SK-N-MC (cell line): ENCODE data around the gene NFIB.
A peak's percentile ranks its signal among the peaks of the same experiment; 100 is the strongest.

Source experiments
- DNase-seq: peaks from one replicate; pipeline ENCODE4 v3.0.0-alpha.2; 2011; ENCODE audit warnings: low read depth, low spot score
- H3K27ac ChIP-seq: fragments of 200-600 bp; sonication (generic); 2 replicates; pipeline ENCODE4 v1.5.1; 2016; ENCODE audit warnings: mixed run types
- H3K36me3 ChIP-seq: fragments of 200-600 bp; sonication (generic); 2 replicates; pipeline ENCODE4 v1.6.1; 2017; ENCODE audit warnings: antibody characterized with exemption, low read length, mixed read lengths; ENCODE audit not compliant: insufficient read depth
- H3K4me3 ChIP-seq: fragments of 200-600 bp; sonication (generic); 2 replicates; pipeline ENCODE4 v1.5.1; 2016
- H3K9ac ChIP-seq: fragments of 200-600 bp; sonication (generic); 2 replicates; pipeline ENCODE4 v1.8.0; 2017; ENCODE audit warnings: mixed run types, mixed read lengths; ENCODE audit not compliant: insufficient read length
- H3K9me3 ChIP-seq: fragments of 200-600 bp; sonication (generic); 2 replicates; pipeline ENCODE4 v1.6.1; 2017; ENCODE audit warnings: low read depth, mild to moderate bottlenecking, antibody characterized with exemption, low read length, moderate library complexity, mixed read lengths
- EZH2 ChIP-seq: fragments of 200-600 bp; sonication (generic); IDR thresholded peaks from one replicate; pipeline ENCODE4 v1.6.1; 2017; ENCODE audit warnings: antibody characterized with exemption
- FOXP2 ChIP-seq: optimal IDR thresholded peaks from 2 replicates; pipeline ENCODE3; 2011; ENCODE audit warnings: mild to moderate bottlenecking, moderate library complexity; ENCODE audit not compliant: insufficient read depth; ENCODE audit errors: extremely low read length, control extremely low read depth
- POLR2AphosphoS5 ChIP-seq: IDR thresholded peaks from 2 replicates; pipeline ENCODE4 v1.6.1; 2012; ENCODE audit warnings: mild to moderate bottlenecking, low read depth, low read length, borderline replicate concordance

Gene NFIB

DNA sequence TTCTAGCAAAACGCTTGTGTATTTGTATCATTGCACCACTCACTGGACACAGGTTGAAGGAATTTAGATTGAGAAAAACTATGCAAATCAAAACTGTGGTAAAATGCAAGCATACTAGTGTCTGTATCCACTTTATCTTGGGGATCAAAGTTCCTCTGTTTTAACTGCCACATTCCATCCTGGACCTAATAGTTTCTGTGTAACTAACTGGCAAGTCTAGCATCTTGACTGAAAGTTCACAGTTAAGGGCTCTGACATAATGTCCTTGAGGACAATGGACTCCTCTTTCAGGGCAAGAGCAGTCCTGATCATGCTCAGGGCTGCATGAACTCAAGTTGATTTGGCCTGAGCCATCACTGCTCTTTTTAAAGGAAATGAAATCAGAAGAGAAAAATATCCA, 30.7 kb downstream of the NFIB start:
- H3K4me3 ChIP-seq, result no peak overlapping the region
- TF ChIP-seq EZH2, result no peak
- TF ChIP-seq POLR2AphosphoS5, result no peak
- TF ChIP-seq FOXP2, result no peak
- H3K27ac ChIP-seq, result no peak overlapping the region
- H3K36me3 ChIP-seq, result no peaks in the 10 kb centered on the region; the same call in 1 of the 2 replicates
- H3K9ac ChIP-seq, result no peak overlapping the region
- no peak for DNase-seq
- no peaks in the 10 kb centered on the region for H3K9me3 ChIP-seq

DNA sequence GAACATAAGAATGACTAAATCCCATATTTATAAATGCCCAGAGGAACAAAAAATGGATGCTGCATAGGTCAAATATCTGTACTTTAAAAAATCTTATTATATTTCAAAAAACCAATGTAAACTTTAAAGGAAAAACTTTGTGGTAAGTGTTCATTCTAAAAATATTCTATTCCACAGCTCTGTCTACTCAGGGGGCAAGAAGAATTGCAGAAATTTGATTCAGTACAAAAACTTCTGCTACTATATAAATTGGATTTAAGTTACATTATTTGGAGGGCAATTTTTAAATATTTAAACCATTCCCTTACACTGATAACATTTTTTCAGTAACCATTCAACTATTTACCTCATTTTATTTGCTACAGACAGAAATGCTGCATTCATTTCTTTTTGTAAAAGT, 32.1 kb downstream of the NFIB start:
- Histone ChIP-seq H3K4me3 (no peak overlapping the region; the same call in 1 of the 2 replicates), H3K27ac (no peak overlapping the region), H3K9me3 (no peaks in the 10 kb centered on the region), H3K9ac (no peak overlapping the region), H3K36me3 (no peaks in the 10 kb centered on the region; the same call in 1 of the 2 replicates)
- DNase-seq, result no peak
- TF ChIP-seq EZH2 (no peak), FOXP2 (no peak), POLR2AphosphoS5 (no peak)

DNA sequence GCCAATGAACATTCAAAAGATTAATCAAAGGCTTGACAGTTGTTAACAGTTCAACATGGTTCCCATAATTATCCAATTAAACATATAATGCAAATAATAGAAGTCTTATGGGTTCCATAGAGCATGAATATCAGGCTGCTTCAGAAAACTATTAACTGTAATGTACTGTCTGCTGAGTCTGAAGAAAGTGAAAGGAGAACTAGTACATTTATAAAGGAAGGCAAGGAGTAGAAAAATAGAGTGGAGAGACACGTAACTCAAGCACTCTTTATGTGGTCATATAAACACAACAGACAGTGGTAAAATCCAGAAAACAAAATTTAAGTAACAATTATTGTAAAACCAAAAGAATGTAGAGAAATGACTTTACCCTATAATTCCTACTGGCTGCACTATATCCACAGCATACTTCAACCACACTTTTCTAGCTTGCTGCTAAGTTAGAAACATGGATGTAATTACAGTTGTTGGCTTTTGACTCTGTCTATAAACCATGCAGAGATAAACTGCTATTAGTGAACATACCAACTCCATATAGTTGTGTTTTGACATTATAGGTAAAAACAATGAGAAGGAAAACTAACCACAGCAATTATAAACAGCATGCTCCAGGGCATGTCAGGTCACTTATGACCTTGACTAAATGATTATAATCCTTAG, 32.7 kb downstream of the NFIB start:
- TF ChIP-seq EZH2, result no peak
- TF ChIP-seq POLR2AphosphoS5, result no peak
- TF ChIP-seq FOXP2, result no peak
- Histone ChIP-seq H3K36me3 (no peaks in the 10 kb centered on the region; the same call in 1 of the 2 replicates), H3K4me3 (peak overlapping the region; percentile 47; the same call in 1 of the 2 replicates), H3K9me3 (no peaks in the 10 kb centered on the region), H3K27ac (0 out of 2 replicates have a peak overlapping the region, but pooled peaks have one; percentile 12), H3K9ac (no peak overlapping the region)
- no peak for DNase-seq

DNA sequence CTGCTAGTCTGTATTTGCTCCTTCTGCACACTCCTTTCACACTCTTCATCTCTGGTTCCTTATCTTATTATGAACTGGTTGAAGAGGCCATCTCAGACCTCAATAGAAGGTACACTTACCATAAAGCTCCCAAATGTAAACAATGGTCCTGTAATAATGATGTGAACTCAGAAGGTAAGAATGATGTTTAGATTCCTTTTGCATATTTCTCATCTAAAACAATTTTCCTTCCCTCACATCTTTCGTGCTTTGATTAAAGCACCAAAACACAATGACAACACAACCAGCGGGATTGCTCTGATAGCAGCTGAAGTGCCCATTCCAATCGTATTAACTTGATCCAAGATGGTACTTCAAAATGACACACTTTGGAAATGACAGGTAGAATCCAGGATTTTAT, 34.3 kb downstream of the NFIB start:
- no peak overlapping the region for H3K27ac ChIP-seq
- H3K9ac ChIP-seq, result no peak overlapping the region
- H3K36me3 ChIP-seq, result no peaks in the 10 kb centered on the region
- H3K4me3 ChIP-seq, result no peak overlapping the region
- no peaks in the 10 kb centered on the region for H3K9me3 ChIP-seq
- no peak for DNase-seq
- TF ChIP-seq FOXP2 (no peak), POLR2AphosphoS5 (no peak), EZH2 (no peak)

DNA sequence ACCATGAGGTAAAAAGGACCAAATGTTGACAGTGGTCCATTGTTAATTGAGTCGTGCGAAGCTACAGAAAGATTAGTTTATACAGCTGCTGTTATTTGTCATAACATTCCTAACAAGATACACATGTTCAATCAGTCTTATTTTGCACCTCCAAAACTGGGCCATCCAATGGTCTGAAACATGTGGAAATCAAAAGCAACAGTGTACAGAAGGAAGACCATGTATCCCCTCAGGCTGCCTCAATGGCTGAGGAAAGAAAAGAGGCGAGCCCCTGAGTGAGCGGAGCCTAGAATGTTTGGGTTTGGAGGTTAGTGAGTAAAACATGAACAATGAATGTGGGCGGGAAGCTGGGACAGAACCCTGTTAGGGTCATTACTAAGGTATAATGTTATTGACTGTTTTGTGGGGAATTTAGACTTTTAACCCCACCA, 35.6 kb downstream of the NFIB start:
- H3K36me3 ChIP-seq, result no peaks in the 10 kb centered on the region
- H3K4me3 ChIP-seq, result no peak overlapping the region
- no peak for DNase-seq

DNA sequence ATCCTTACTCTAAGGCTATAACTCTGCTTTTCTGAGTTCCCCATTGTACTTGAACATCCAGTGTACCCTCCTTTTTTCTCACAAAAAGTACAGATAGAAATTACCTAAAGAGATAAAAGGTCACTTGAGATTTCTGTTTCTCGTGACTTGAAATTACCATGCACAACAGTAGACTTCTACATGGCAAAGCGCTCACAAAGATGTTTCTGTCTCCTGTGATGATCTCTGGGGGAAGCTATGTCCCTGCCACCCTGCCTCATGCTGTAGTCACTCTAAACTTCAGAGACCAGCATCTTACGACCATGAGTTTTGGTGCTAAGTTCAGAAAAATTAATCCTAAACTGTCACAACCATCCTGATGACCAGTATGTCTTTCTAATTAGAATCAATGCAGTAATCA, 36.2 kb downstream of the NFIB start:
- DNase-seq, result no peak
- no peak for TF ChIP-seq EZH2
- no peak for TF ChIP-seq POLR2AphosphoS5
- no peak for TF ChIP-seq FOXP2
- H3K9ac ChIP-seq, result no peak overlapping the region
- peak overlapping the region; percentile 22; the same call in 1 of the 2 replicates for H3K4me3 ChIP-seq
- 0 out of 2 replicates have a peak overlapping the region, but pooled peaks have one; percentile 4 for H3K27ac ChIP-seq
- H3K36me3 ChIP-seq, result no peaks in the 10 kb centered on the region
- H3K9me3 ChIP-seq, result no peaks in the 10 kb centered on the region

More for the DNA sequence above, 35.6 kb downstream of the NFIB start:
- Histone ChIP-seq H3K27ac (no peak overlapping the region), H3K9me3 (no peaks in the 10 kb centered on the region), H3K9ac (no peak overlapping the region)
- TF ChIP-seq FOXP2, result no peak
- no peak for TF ChIP-seq POLR2AphosphoS5
- TF ChIP-seq EZH2, result no peak

DNA sequence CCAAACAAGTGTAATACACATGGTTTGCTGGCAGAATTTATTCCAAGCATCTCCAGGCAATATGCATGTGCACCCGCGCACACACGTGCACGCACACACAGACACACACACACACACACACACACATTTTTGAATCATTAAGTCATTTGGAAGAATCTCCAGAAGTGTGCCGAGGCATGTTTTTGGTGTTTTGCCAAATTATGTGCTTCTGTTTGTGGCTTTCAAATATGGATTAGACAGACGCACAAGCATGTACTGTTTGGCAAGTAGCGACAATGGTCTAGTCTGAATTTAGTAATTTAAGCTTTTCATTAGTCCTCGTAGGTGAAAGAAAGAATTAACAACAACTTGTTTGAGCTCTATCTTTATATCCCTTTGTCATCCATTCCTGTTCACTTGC, 36.7 kb downstream of the NFIB start:
- H3K9me3 ChIP-seq, result no peaks in the 10 kb centered on the region
- H3K9ac ChIP-seq, result no peak overlapping the region
- no peaks in the 10 kb centered on the region for H3K36me3 ChIP-seq
- H3K27ac ChIP-seq, result 0 out of 2 replicates have a peak overlapping the region, but pooled peaks have one; percentile 4
- no peak for TF ChIP-seq FOXP2
- no peak for TF ChIP-seq EZH2
- no peak for TF ChIP-seq POLR2AphosphoS5
- H3K4me3 ChIP-seq, result peak overlapping the region; percentile 22; the same call in 1 of the 2 replicates
- no peak for DNase-seq

DNA sequence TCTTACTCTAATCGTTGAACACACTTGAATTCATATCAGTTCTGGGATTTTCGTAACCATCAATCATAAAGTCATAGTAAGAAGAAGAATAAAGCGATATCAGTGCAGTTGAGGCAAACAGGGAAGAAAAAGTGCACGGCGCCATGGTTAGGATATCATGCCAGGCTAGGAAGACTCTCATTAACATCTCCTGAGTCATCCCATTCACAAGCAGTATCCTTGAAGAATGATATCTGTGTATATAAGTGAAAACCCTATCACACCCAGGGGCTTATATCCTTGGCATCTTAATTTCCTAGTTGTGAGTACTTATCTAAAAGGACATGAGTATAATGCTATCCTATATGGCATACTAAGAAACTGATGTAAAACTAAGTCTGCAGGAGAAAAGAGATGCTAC, 38.6 kb downstream of the NFIB start:
- no peak overlapping the region for H3K9ac ChIP-seq
- DNase-seq, result no peak
- TF ChIP-seq EZH2 (no peak), POLR2AphosphoS5 (no peak), FOXP2 (no peak)

More for the DNA sequence above, 38.6 kb downstream of the NFIB start:
- H3K4me3 ChIP-seq, result no peak overlapping the region
- H3K9me3 ChIP-seq, result no peaks in the 10 kb centered on the region
- no peaks in the 10 kb centered on the region for H3K36me3 ChIP-seq
- H3K27ac ChIP-seq, result peak overlapping the region; percentile 86
